Measurements from ENCODE around the gene DCLK2. TPM values are rescaled to one million over a fixed set of nuclear protein-coding genes. Genes with fewer than 3 reads are reported as not detected.

DCLK2 gene
- polyA plus RNA-seq, 1 of the 3 experiments (the other 2 are of a cell fraction), result 10.1 TPM

DNA sequence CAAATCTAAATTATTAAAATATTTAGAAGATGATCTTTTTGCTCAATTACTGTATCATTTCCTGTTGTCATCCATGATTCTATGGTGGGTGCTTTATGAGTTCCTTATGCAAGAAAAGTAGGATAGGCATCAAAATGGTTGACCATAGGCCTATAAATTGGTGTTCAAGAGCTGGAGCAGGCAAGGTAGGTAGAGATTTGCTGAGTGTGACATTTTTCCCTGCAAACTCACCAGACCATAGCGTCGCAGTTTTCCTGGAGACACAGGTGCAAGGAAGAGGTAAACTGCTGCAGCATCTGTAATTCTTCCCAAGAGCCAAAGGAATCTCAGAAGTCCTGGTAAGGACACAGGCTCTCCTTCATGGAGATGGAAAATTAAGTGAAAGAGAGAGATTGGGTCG is 33.7 kb upstream of the DCLK2 start:
- Histone ChIP-seq H3K9me3 (no peaks in the 10 kb centered on the region), H3F3A (replicated peaks; ENCODE audit: insufficient read depth) (no peaks in the 10 kb centered on the region), H4K20me1 (ENCODE audit: insufficient read depth) (no peaks in the 10 kb centered on the region), H3K9ac (no peak overlapping the region), H3K79me2 (ENCODE audit: insufficient read depth) (no peaks in the 10 kb centered on the region), H3K4me2 (no peak overlapping the region), H3K27me3 (ENCODE audit: insufficient read depth) (no peaks in the 10 kb centered on the region), H3K27ac (ENCODE audit: low read depth in 2 of 2, low read length in 1 of 2) (no peak overlapping the region), H3K4me3 (ENCODE audit: low read depth in 2 of 2, low read length in 1 of 2) (no peak overlapping the region), H2AFZ (ENCODE audit: low read depth) (no peak overlapping the region), H3K36me3 (replicated peaks in 1 of 2; ENCODE audit: control insufficient read depth in 1 of 2, insufficient read depth in 2 of 2, low read length in 1 of 2) (no peaks in the 10 kb centered on the region), H3K9me2 (no peaks in the 10 kb centered on the region), H3K4me1 (ENCODE audit: control insufficient read depth in 1 of 2, insufficient read depth in 2 of 2, low read depth in 1 of 2, low read length in 1 of 2) (peaks cover 0 to 11% of the 10 kb centered on the region in 2 experiments; a peak in 2 of 4 replicates)
- no peak for DNase-seq
- WGBS (ENCODE audit: low lambda C conversion rate), result 98% methylated on average over 3 of the region's 3 CpGs
- TF ChIP-seq SMC3 (IDR thresholded peaks at IDR 0.05; ENCODE audit: low read depth, low read length), result no peak
- TF ChIP-seq TEAD4 (IDR thresholded peaks at IDR 0.05; ENCODE audit: borderline replicate concordance, insufficient read depth), result no peak
- TF ChIP-seq, protein P1, sequence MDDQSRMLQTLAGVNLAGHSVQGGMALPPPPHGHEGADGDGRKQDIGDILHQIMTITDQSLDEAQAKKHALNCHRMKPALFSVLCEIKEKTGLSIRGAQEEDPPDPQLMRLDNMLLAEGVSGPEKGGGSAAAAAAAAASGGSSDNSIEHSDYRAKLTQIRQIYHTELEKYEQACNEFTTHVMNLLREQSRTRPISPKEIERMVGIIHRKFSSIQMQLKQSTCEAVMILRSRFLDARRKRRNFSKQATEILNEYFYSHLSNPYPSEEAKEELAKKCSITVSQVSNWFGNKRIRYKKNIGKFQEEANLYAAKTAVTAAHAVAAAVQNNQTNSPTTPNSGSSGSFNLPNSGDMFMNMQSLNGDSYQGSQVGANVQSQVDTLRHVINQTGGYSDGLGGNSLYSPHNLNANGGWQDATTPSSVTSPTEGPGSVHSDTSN (IDR thresholded peaks at IDR 0.05), result no peak
- TF ChIP-seq CHD2 (IDR thresholded peaks at IDR 0.05; ENCODE audit: low read length, partially characterized antibody), result no peak
- TF ChIP-seq EP300 (IDR thresholded peaks at IDR 0.05; ENCODE audit: borderline replicate concordance in 1 of 2, low read depth in 1 of 2, low read length in 1 of 2), result no peak
- TF ChIP-seq FOXM1 (IDR thresholded peaks at IDR 0.05; ENCODE audit: low read depth), result no peak
- no peak for TF ChIP-seq RXRA (IDR thresholded peaks at IDR 0.05; ENCODE audit: borderline replicate concordance, low read depth)
- TF ChIP-seq GATA2 (CRISPR knock-in tag; IDR thresholded peaks at IDR 0.05), result no peak
- TF ChIP-seq, protein P2, sequence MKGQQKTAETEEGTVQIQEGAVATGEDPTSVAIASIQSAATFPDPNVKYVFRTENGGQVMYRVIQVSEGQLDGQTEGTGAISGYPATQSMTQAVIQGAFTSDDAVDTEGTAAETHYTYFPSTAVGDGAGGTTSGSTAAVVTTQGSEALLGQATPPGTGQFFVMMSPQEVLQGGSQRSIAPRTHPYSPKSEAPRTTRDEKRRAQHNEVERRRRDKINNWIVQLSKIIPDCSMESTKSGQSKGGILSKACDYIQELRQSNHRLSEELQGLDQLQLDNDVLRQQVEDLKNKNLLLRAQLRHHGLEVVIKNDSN (IDR thresholded peaks at IDR 0.05; ENCODE audit: borderline replicate concordance, low read depth), result no peak
- TF ChIP-seq JUND (IDR thresholded peaks at IDR 0.05), result no peak
- TF ChIP-seq MXI1 (IDR thresholded peaks at IDR 0.05; ENCODE audit: low read depth, low read length), result no peak
- ChIA-PET POLR2A (no interaction called here), CTCF (interaction anchor here (1.0 to 1.4 kb wide), 2 partner anchors 14 to 198 kb away, joined by 3 read pairs; no protein-coding TSS in a partner anchor)

DNA sequence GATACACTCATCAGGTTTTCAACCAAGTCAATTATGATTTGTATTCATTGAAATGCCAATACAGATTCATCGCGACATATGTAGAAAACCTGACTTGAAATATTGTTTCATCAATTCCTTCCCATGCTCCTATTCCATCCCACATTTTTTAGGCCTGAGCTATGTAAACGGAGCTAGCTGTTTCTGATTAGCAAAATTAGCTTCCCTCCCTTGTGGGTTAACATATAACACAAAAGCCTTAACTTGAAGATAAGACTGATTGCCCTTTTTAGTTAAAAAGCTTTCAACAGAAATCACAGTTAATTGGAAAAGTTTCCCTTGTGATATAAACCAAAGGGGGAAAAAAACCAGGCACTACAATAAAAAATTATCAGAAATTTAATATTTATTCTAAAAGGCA is 32.8 kb upstream of the DCLK2 start:
- H3K36me3 ChIP-seq (replicated peaks in 1 of 2; ENCODE audit: control insufficient read depth in 1 of 2, insufficient read depth in 2 of 2, low read length in 1 of 2), result no peaks in the 10 kb centered on the region
- H2AFZ ChIP-seq (ENCODE audit: low read depth), result no peak overlapping the region
- 74% methylated on average over 3 of the region's 3 CpGs for WGBS (ENCODE audit: low lambda C conversion rate)
- peaks cover 0 to 14% of the 10 kb centered on the region in 2 experiments; a peak in 2 of 4 replicates for H3K4me1 ChIP-seq (ENCODE audit: control insufficient read depth in 1 of 2, insufficient read depth in 2 of 2, low read depth in 1 of 2, low read length in 1 of 2)
- CTCF ChIA-PET, result interaction anchor here (0.6 to 1.4 kb wide), 2 partner anchors 11 to 197 kb away, joined by 3 to 5 read pairs; no protein-coding TSS in a partner anchor
- no peak overlapping the region for H3K4me3 ChIP-seq (ENCODE audit: low read depth in 2 of 2, low read length in 1 of 2)
- no peak overlapping the region; a peak in 1 of 4 replicates for H3K27ac ChIP-seq (ENCODE audit: low read depth in 2 of 2, low read length in 1 of 2)
- H4K20me1 ChIP-seq (ENCODE audit: insufficient read depth), result no peaks in the 10 kb centered on the region
- POLR2A ChIA-PET, result no interaction called here
- TF ChIP-seq, protein P1 (IDR thresholded peaks at IDR 0.05), result 0 out of 2 replicates have a peak, but pooled peaks have one; percentile 22
- TF ChIP-seq TCF12 (IDR thresholded peaks at IDR 0.05) (peak; percentile 56), EP300 (IDR thresholded peaks at IDR 0.05; ENCODE audit: borderline replicate concordance in 1 of 2, low read depth in 1 of 2, low read length in 1 of 2) (peak in 1 of 2 experiments; percentile 73; a peak in 1 of 4 replicates), RCOR1 (IDR thresholded peaks at IDR 0.05; ENCODE audit: low read length) (peak; percentile 75; the same call in 1 of the 2 replicates), TEAD4 (IDR thresholded peaks at IDR 0.05; ENCODE audit: borderline replicate concordance, insufficient read depth) (no peak), FOXM1 (IDR thresholded peaks at IDR 0.05; ENCODE audit: low read depth) (no peak), GATA2 (CRISPR knock-in tag; IDR thresholded peaks at IDR 0.05) (peak; percentile 61; the same call in 1 of the 2 replicates), CHD2 (IDR thresholded peaks at IDR 0.05; ENCODE audit: low read length, partially characterized antibody) (peak; percentile 16)
- H3K27me3 ChIP-seq (ENCODE audit: insufficient read depth), result no peaks in the 10 kb centered on the region
- no peak overlapping the region for H3K4me2 ChIP-seq
- H3K9me2 ChIP-seq, result no peaks in the 10 kb centered on the region
- H3K79me2 ChIP-seq (ENCODE audit: insufficient read depth), result no peaks in the 10 kb centered on the region
- H3F3A ChIP-seq (replicated peaks; ENCODE audit: insufficient read depth), result no peaks in the 10 kb centered on the region
- no peak overlapping the region for H3K9ac ChIP-seq
- peak; percentile 8 for DNase-seq
- H3K9me3 ChIP-seq, result no peaks in the 10 kb centered on the region

All from SK-N-SH (cell line).